Immature natural killer cell (primary cell): ENCODE results near the gene BTLA. TPM values are rescaled to one million over a fixed set of nuclear protein-coding genes. Genes with fewer than 3 reads are reported as not detected.
"Not testable (repeated sequence)": the region's sequence is repeated elsewhere in the genome, so short reads cannot be mapped to it uniquely, and the experiment has no call there.

Source experiments
- DNase-seq, 3 donors: peaks; one replicate each; pipeline ENCODE4 v3.0.0; 2022; ENCODE audit warnings: mixed read lengths in 1 of 3
- H3K27ac Mint-ChIP-seq, 6 donors: one replicate each; pipeline ENCODE4 v1.8.0; 2020; ENCODE audit warnings: mixed read lengths in 6 of 6, mild to moderate bottlenecking in 5 of 6, inconsistent platforms in 4 of 6, moderate library complexity in 3 of 6
- H3K27me3 Mint-ChIP-seq, 3 donors: one replicate each; pipeline ENCODE4 v1.8.0; 2020 to 2021; ENCODE audit warnings: low read depth in 3 of 3, mild to moderate bottlenecking in 3 of 3, mixed read lengths in 3 of 3, moderate library complexity in 3 of 3, inconsistent platforms in 1 of 3
- H3K36me3 Mint-ChIP-seq, 3 donors: one replicate each; pipeline ENCODE4 v1.8.0; 2020; ENCODE audit warnings: mixed read lengths in 3 of 3, inconsistent platforms in 2 of 3, mild to moderate bottlenecking in 2 of 3
- H3K4me1 Mint-ChIP-seq, 2 donors: one replicate each; pipeline ENCODE4 v1.8.0; 2020; ENCODE audit warnings: inconsistent platforms in 2 of 2, mild to moderate bottlenecking in 2 of 2, mixed read lengths in 2 of 2, moderate library complexity in 1 of 2
- H3K4me3 Mint-ChIP-seq, 5 donors: one replicate each; pipeline ENCODE4 v1.8.0; 2020; ENCODE audit warnings: mild to moderate bottlenecking in 5 of 5, mixed read lengths in 5 of 5, inconsistent platforms in 3 of 5, moderate library complexity in 3 of 5
- H3K9me3 Mint-ChIP-seq, 6 donors: one replicate each; pipeline ENCODE4 v1.8.0; 2020; ENCODE audit warnings: mild to moderate bottlenecking in 6 of 6, mixed read lengths in 6 of 6, inconsistent platforms in 4 of 6, moderate library complexity in 3 of 6
- polyA plus RNA-seq, 3 donors: library from polyadenylated mRNA; unstranded; fragments of 300-500 nt; fragmentation: Illumina TruSeq; gene quantifications; one replicate each; pipeline ENCODE4 v1.2.3, GENCODE V29; 2021

BTLA gene
- polyA plus RNA-seq, 3 donors from 2014 or later = 1.1 TPM; not detected in 2

DNA sequence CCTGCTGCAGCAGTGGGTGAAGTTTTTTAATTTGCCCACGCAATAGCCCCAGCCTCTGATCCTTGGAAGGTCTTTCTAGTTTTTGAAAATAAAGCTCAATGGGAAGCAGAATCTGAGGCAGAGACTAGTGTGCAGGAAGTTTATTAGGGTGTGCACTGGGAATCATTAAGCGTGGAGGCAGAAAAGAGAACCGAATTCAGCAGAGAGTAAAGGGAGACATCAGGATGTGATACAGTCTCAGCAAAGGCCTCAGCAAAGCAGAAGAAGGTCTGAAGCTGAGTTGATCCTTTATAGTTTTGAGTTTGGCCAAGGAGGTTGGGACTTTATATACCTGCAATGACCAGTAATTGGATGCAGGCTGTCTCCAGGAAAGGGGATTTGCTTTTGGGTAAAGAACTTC, 4.9 kb upstream of the BTLA start:
- peaks cover 8 to 9% of the 10 kb centered on the region in 2 donors for H3K4me1 Mint-ChIP-seq
- peaks cover 0 to 2% (median 0%) of the 10 kb centered on the region in 3 donors for H3K27me3 Mint-ChIP-seq
- H3K9me3 Mint-ChIP-seq = no peaks in the 10 kb centered on the region
- H3K4me3 Mint-ChIP-seq = no peak overlapping the region
- no peak for DNase-seq
- H3K27ac Mint-ChIP-seq = no peak overlapping the region
- H3K36me3 Mint-ChIP-seq = no peaks in the 10 kb centered on the region

DNA sequence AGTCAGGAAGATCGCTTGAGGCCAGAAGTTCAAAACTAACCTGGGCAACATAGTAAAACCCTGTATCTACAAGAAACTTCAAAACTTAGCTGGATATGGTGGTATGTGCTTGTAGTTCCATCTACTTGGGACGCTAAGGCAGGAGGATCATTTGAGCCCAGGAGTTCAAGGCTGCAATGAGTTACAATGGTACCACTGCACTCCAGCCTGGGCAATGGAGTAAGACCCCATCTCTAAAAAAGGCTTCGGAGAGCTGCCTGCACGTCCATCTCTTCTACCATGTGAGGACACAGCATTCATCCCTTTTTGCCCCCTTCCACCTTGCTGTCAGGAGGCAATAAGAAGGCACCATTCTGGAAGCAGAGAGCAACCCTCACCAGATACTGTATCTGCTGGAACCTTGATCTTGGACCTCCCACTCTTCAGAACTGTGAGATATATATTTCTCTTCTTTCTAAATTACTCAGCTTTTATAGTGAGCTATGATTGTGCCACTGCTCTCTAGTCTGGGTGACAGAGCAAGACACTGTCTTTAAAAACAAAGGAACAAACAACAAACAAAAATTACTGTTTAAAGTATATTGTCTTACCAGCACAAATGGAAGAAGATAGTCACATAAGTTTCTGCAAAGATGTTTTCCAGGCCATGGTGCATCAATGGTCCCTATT, 4.2 kb upstream of the BTLA start:
- Mint-ChIP-seq H3K36me3 (no peaks in the 10 kb centered on the region), H3K9me3 (no peaks in the 10 kb centered on the region), H3K27ac (no peak overlapping the region), H3K27me3 (peaks cover 0 to 2% (median 0%) of the 10 kb centered on the region in 3 donors), H3K4me1 (peaks cover 14 to 15% of the 10 kb centered on the region in 2 donors), H3K4me3 (no peak overlapping the region)
- no peak for DNase-seq

DNA sequence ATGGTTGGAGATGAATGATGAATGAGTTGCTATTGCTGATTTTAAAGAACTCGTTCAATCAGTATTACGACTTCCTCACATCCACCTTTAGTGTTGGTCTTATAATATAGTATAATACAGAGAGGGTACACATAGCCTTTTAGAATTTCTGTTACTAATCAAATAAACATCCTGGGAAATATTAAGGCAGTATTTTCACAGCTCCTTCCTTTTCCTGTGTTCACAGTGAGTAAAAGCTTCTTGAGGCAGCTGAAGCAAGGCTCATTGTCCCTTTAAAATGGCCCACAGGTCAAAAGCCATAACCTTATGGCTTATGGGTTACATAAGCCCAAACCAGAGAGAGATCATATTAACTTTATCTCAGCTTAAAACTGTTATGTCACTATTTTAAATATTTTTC, 1.3 kb upstream of the BTLA start:
- no peak overlapping the region for H3K27ac Mint-ChIP-seq
- H3K4me3 Mint-ChIP-seq = no peak overlapping the region
- DNase-seq = no peak
- no peaks in the 10 kb centered on the region for H3K9me3 Mint-ChIP-seq
- H3K4me1 Mint-ChIP-seq = peaks cover 14 to 15% of the 10 kb centered on the region in 2 donors
- peaks cover 0 to 3% (median 2%) of the 10 kb centered on the region in 3 donors for H3K27me3 Mint-ChIP-seq
- H3K36me3 Mint-ChIP-seq = no peaks in the 10 kb centered on the region

DNA sequence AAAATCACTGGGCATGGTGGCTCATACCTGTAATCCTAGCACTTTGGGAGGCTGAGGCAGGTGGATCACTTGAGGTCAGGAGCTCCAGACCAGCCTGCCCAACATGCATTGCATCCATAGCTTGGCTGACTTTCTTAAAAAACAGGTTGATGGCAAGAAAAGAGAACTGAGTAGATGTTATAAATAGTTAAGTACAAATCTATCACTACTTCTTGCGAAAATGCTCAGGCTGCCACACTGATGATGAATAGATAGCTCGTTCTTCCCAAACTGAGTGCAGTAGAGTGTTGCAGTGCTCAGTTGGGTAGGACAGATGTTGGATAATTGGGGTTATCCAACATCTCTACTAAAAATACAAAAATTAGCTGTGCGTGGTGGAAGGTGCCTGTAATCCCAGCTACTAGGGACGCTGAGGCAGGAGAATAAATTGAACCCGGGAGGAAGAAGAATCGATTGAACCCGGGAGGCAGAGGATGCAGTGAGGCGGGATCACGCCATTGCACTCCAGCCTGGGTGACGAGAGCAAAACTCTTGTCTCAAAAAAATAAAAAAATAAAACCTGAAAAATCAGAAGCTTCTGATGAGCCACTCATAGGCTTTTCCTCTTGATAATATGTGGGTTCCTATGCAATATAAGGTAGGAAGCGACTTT, 1.2 kb downstream of the BTLA start:
- peaks cover 14 to 15% of the 10 kb centered on the region in 2 donors for H3K4me1 Mint-ChIP-seq
- H3K9me3 Mint-ChIP-seq = no peaks in the 10 kb centered on the region
- no peak overlapping the region for H3K4me3 Mint-ChIP-seq
- peaks cover 0 to 1% (median 0%) of the 10 kb centered on the region in 3 donors for H3K36me3 Mint-ChIP-seq
- H3K27me3 Mint-ChIP-seq = peaks cover 0 to 5% (median 0%) of the 10 kb centered on the region in 3 donors
- no peak for DNase-seq
- H3K27ac Mint-ChIP-seq = no peak overlapping the region

DNA sequence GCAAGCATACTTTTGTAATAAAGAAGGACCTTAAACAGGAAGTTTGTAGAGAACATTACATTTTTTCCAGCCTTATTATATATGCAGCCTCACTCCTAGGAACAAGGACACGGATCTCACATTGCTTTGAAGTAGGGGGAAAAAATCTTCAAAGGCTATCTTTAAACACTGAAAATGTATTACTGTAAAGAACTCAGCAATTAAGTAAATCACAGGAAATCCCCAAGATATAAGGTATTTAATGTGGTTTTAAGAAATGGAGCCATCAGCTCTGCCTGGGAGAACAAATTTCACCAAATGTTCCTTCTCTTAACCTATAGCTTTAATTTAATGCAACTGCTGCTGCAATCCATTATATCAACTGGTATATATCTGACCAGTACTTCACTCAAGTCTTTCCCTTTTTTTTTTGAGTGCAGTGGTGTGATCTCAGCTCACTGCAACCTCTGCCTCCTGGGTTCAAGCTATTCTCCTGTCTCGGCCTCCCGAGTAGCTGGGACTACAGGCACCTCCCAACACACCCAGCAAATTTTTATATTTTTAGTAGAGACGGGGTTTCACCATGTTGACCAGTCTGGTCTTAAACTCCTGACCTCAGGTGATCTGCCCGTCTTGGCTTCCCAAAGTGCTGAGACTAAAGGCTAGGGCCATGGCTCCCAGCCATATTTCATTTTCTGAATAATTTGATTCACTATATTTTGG, 2.8 kb downstream of the BTLA start:
- Mint-ChIP-seq H3K4me3 (no peak overlapping the region), H3K27ac (no peak overlapping the region), H3K27me3 (peaks cover 0 to 5% (median 0%) of the 10 kb centered on the region in 3 donors), H3K36me3 (peaks cover 0 to 4% (median 0%) of the 10 kb centered on the region in 3 donors), H3K4me1 (peaks cover 14 to 15% of the 10 kb centered on the region in 2 donors), H3K9me3 (no peaks in the 10 kb centered on the region)
- no peak for DNase-seq

DNA sequence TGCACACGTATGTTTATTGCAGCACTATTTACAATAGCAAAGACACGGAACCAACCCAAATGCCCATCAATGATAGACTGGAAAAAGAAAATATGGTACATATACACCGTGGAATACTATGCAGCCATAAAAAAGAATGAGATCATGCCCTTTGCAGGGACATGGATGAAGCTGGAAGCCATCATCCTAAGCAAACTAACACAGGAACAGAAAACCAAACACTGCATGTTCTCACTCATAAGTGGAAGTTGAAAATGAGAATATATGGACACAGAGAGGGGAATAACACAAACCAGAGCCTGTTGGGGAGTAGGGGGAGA, 4.9 kb downstream of the BTLA start:
- not testable (repeated sequence) for H3K4me3 Mint-ChIP-seq, H3K9me3 Mint-ChIP-seq, DNase-seq, H3K27ac Mint-ChIP-seq, H3K27me3 Mint-ChIP-seq, H3K36me3 Mint-ChIP-seq, H3K4me1 Mint-ChIP-seq

DNA sequence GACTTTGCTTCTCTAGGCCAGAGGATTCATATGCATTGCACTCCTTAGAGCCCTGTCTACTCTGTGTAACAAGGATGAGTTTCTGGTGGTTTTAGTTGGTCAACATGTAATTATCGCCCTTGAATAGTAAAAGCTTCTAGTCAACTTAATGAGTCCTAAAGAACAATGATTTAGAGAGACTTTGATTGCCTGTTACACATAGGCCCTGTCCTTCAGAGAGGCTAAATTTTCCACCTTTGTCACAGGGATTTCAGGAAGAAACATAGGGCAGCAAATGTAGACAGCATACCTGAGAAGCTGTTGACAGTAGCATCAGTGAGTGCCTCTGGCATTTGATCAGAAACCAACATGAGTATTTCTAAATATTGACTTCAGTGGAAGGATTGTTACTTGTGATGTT, 7.1 kb downstream of the BTLA start:
- Mint-ChIP-seq H3K27me3 (peaks cover 0 to 2% (median 0%) of the 10 kb centered on the region in 3 donors), H3K9me3 (no peaks in the 10 kb centered on the region), H3K4me1 (no peaks in the 10 kb centered on the region), H3K4me3 (no peak overlapping the region), H3K36me3 (peaks cover 0 to 4% (median 0%) of the 10 kb centered on the region in 3 donors), H3K27ac (no peak overlapping the region)
- DNase-seq = no peak

DNA sequence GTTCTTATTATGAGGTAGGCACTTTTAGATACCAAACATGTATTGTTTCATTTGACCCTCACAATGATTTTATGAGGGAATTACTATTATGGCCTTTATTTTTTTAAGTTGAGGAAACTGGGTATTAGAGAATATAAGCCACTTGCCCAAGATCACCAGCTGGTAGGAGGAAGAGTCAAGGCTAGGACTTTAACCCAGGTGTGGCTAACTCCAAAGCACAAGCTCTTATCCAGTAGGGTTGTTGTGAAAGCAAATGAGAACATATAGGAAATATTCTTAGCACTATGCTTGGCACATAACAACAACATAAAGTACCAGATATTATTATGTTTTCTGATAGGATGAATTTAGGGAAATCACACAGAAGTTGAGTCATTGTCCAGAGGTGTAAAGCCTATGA, 7.9 kb downstream of the BTLA start:
- no peak overlapping the region for H3K4me3 Mint-ChIP-seq
- H3K36me3 Mint-ChIP-seq = peaks cover 0 to 4% (median 0%) of the 10 kb centered on the region in 3 donors
- DNase-seq = no peak
- peaks cover 0 to 2% (median 0%) of the 10 kb centered on the region in 3 donors for H3K27me3 Mint-ChIP-seq
- H3K9me3 Mint-ChIP-seq = no peaks in the 10 kb centered on the region
- no peak overlapping the region for H3K27ac Mint-ChIP-seq
- H3K4me1 Mint-ChIP-seq = no peaks in the 10 kb centered on the region

DNA sequence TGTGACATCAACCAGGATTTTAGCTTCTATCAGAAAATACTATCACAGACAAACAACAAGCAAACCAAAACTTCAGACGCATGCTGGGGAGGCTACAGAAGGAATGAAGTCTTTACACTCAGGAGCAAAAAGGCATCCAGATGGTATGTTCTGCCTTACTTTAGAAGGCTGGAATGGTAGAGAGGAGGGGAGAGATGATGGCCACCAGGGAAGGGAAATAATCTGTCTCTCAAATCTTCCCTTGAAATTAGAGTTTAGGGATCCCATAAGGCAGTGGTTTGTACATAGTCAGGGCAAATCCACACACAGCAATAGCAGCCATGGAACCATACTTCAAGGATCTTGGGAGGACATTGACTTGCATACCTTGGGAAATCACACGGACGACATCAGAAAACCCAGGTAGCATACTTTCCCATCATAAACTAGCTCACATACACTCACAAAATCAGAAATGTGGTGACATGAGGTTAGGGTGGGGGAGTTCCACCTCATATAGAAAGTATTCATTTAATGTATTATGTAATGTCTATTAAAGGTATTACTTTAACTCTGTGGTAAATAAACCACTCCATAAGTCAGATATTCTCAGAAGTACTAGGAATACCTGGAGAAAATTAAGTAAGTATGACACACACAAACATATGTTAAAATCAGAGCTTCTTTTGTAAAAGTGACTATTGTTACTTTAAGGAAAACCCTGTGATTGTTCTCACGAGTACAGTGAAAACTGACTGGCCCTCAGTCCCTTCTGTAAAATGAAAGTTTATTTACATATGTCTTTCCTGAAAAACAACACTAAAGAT, 9.4 kb downstream of the BTLA start:
- Mint-ChIP-seq H3K27ac (no peak overlapping the region), H3K36me3 (peaks cover 0 to 4% (median 0%) of the 10 kb centered on the region in 3 donors), H3K9me3 (no peaks in the 10 kb centered on the region), H3K4me1 (no peaks in the 10 kb centered on the region), H3K4me3 (no peak overlapping the region), H3K27me3 (peaks cover 0 to 2% (median 0%) of the 10 kb centered on the region in 3 donors)
- no peak for DNase-seq

DNA sequence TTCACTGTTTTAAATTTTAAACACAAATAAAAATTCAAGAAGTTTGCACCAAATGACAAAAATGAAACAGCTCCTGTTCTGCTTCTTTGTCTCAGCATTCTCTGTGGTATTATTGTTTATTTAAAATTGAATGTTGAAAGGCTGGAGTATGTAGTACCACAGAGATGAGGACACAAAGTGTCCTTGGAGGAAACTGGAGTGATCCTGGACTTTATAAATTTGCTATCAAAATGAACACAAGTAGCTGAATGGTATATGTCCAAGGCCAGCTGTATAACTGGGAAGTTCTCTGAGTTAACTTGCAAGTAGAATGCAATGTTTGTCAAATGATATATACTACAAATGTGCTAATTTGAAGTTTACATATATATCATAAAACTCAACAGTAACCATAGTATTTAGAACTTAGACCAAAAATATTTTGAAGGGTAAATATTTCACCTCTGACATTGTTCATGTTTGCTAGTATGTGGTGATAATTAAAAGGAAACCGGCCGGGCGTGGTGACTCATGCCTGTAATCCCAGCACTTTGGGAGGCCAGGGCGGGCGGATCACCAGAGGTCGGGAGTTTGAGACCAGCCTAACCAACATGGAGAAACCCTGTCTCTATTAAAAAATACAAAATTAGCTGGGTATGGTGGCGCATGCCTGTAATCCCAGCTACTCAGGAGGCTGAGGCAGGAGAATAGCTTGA, 12.3 kb downstream of the BTLA start:
- Mint-ChIP-seq H3K9me3 (no peaks in the 10 kb centered on the region), H3K4me1 (peaks cover 0 to 5% of the 10 kb centered on the region in 2 donors), H3K4me3 (no peak overlapping the region), H3K36me3 (peaks cover 0 to 4% (median 0%) of the 10 kb centered on the region in 3 donors), H3K27me3 (no peaks in the 10 kb centered on the region), H3K27ac (no peak overlapping the region)
- DNase-seq = no peak

DNA sequence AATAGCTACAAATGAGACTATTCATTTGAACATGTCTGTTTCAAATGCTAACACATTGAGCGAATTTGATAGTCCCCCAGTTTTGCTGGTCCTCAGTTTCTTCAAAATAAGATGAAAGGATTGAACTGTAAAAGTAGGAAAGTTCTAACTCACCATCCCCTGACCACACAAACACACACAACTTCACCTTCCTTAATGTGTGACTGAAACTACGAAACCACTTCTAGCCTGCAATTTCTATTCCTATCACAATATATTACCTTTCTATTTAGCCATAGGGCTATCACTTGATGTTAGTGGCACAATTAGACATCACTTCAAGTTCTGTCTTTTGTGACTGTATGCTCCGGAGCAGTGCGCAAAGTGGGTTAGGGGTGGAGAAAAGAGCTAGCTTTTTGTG, 14.9 kb downstream of the BTLA start:
- DNase-seq = no peak
- no peaks in the 10 kb centered on the region for H3K9me3 Mint-ChIP-seq
- H3K27me3 Mint-ChIP-seq = peaks cover 0 to 3% (median 1%) of the 10 kb centered on the region in 3 donors
- no peak overlapping the region for H3K4me3 Mint-ChIP-seq
- H3K27ac Mint-ChIP-seq = no peak overlapping the region
- peaks cover 0 to 5% of the 10 kb centered on the region in 2 donors for H3K4me1 Mint-ChIP-seq
- peaks cover 0 to 4% (median 3%) of the 10 kb centered on the region in 3 donors for H3K36me3 Mint-ChIP-seq

DNA sequence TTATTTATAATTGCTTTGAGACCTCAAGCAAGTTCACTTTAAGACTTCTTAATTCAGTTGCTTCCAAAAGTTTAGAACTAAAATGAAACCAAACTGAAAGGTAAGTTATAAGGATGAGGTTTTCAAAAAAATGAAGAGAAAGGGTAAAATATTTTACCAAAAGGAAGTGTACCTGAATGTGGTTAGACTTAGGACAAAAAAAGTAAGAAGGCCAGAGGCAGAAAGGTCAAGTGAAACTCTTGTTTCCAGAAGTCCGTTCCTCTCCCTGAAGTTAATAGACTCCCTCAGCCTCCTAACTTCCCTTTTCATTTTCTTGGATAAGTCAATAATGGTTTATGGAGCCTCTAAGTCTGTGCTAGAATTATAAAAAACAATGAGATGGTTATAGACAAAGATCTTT, 16.6 kb downstream of the BTLA start:
- peaks cover 0 to 5% of the 10 kb centered on the region in 2 donors for H3K4me1 Mint-ChIP-seq

DNA sequence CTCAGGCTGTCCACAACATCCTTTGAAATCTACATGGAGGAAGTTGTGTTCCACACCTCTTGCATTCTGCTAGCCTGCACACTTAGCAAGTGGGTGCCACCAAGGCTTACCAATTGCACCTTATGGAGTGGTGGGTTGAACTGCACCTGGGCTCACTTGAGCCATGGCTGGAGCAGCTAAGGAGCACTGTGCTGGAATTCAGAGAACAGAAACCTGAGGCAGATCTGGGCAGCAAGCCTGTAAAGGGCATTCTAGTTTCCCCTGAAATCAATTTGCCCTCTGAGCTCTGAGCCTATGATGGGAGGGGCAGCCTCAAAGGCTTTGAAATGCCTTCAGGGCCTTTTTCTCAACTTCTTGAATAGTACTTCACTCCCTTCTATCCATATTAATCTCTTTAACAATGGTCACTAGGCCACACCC, 18.0 kb downstream of the BTLA start:
- peaks cover 0 to 5% of the 10 kb centered on the region in 2 donors for H3K4me1 Mint-ChIP-seq
- peaks cover 0 to 4% (median 3%) of the 10 kb centered on the region in 3 donors for H3K36me3 Mint-ChIP-seq
- no peak overlapping the region for H3K27ac Mint-ChIP-seq
- H3K27me3 Mint-ChIP-seq = peaks cover 0 to 3% (median 3%) of the 10 kb centered on the region in 3 donors
- DNase-seq = no peak
- H3K9me3 Mint-ChIP-seq = no peaks in the 10 kb centered on the region
- no peak overlapping the region for H3K4me3 Mint-ChIP-seq

More for the DNA sequence above, 16.6 kb downstream of the BTLA start:
- Mint-ChIP-seq H3K27ac (no peak overlapping the region), H3K36me3 (peaks cover 0 to 4% (median 3%) of the 10 kb centered on the region in 3 donors), H3K9me3 (no peaks in the 10 kb centered on the region), H3K27me3 (peaks cover 0 to 3% (median 3%) of the 10 kb centered on the region in 3 donors), H3K4me3 (no peak overlapping the region)
- DNase-seq = no peak
